Gastroesophageal sphincter (tissue), 4 donors: ENCODE results near the gene LAMB4. TPM values are rescaled to one million over a fixed set of nuclear protein-coding genes. Genes with fewer than 3 reads are reported as not detected.

Source experiments
- ATAC-seq: fragments of 150-250 bp; one replicate; pipeline ENCODE4 v1.9.1; 2016; ENCODE audit warnings: mild to moderate bottlenecking, moderate library complexity
- H3K27ac ChIP-seq, 4 donors: fragments of 200-600 bp; sonication (generic) in 3 of 4; 1 replicate in 3 of 4; 2 replicates in 1 of 4; pipeline ENCODE4 v1.5.1; 2016 to 2019
- H3K27me3 ChIP-seq: fragments of 200-600 bp; sonication (generic); one replicate; pipeline ENCODE4 v1.5.1; 2019
- H3K36me3 ChIP-seq, 2 donors: fragments of 200-600 bp; sonication (generic); one replicate each; pipeline ENCODE4 v1.5.1; 2019; ENCODE audit warnings: control low read depth in 1 of 2
- H3K4me1 ChIP-seq, 3 donors: fragments of 200-600 bp; sonication (generic); 1 replicate in 2 of 3; 2 replicates in 1 of 3; pipeline ENCODE4 v1.5.1; 2016 to 2019; ENCODE audit warnings: control low read depth in 2 of 3
- H3K4me3 ChIP-seq, 2 donors: fragments of 200-600 bp; sonication (generic); one replicate each; pipeline ENCODE4 v1.5.1; 2019; ENCODE audit warnings: mild to moderate bottlenecking in 1 of 2, moderate library complexity in 1 of 2
- H3K9me3 ChIP-seq, 3 donors: fragments of 200-600 bp; sonication (generic); one replicate each; pipeline ENCODE4 v1.5.1; 2017 to 2019; ENCODE audit warnings: control low read depth in 2 of 3
- EP300 ChIP-seq: sonication (generic); formaldehyde crosslinking; IDR thresholded peaks from one replicate; pipeline ENCODE4 v1.6.1; 2017; ENCODE audit warnings: antibody characterized with exemption, mild to moderate bottlenecking
- POLR2A ChIP-seq, 2 donors: fragments of 450-650 bp; IDR thresholded peaks; one replicate each; pipeline ENCODE4 v1.6.1; 2017; ENCODE audit warnings: antibody characterized with exemption in 2 of 2, mild to moderate bottlenecking in 2 of 2, moderate library complexity in 1 of 2
- POLR2AphosphoS5 ChIP-seq: sonication (generic); formaldehyde crosslinking; IDR thresholded peaks from one replicate; pipeline ENCODE4 v1.6.1; 2017; ENCODE audit warnings: antibody characterized with exemption
- WGBS, 2 donors: methylation state at CpG; one replicate each; pipeline ENCODE4 v1.1.5; 2018; ENCODE audit warnings: low coverage in 1 of 2; 5-methylcytosine and 5-hydroxymethylcytosine counted together
- total RNA-seq, 4 donors: library from RNA; depleted of rRNA; stranded (reverse); fragments of >200 nt; gene quantifications; one replicate each; pipeline ENCODE4 v1.1.0, GENCODE V29; 2016
- TF ChIP-seq, protein P1 (sequence below), 4 experiments: fragments of 200-600 bp in 2 of 4; fragments of 450-650 bp in 2 of 4; sonication (generic) in 1 of 4; IDR thresholded peaks; one replicate each; pipeline ENCODE4 v1.5.1; 2017 to 2019; ENCODE audit warnings: antibody characterized with exemption in 4 of 4, mild to moderate bottlenecking in 2 of 4, moderate library complexity in 2 of 4

LAMB4 gene
- total RNA-seq, 4 donors from 2014 or later: 0.23 to 0.82 TPM; not detected in 2

GRCh38 chr7:108137040-108137439, 6.9 kb upstream of the LAMB4 start:
- Histone ChIP-seq H3K4me3 (no peak overlapping the region), H3K4me1 (no peaks in the 10 kb centered on the region), H3K27ac (no peak overlapping the region), H3K27me3 (no peaks in the 10 kb centered on the region), H3K9me3 (no peaks in the 10 kb centered on the region), H3K36me3 (no peaks in the 10 kb centered on the region)
- TF ChIP-seq POLR2AphosphoS5: no peak
- no peak for TF ChIP-seq POLR2A (IDR thresholded peaks at IDR 0.05)
- TF ChIP-seq, protein P1, sequence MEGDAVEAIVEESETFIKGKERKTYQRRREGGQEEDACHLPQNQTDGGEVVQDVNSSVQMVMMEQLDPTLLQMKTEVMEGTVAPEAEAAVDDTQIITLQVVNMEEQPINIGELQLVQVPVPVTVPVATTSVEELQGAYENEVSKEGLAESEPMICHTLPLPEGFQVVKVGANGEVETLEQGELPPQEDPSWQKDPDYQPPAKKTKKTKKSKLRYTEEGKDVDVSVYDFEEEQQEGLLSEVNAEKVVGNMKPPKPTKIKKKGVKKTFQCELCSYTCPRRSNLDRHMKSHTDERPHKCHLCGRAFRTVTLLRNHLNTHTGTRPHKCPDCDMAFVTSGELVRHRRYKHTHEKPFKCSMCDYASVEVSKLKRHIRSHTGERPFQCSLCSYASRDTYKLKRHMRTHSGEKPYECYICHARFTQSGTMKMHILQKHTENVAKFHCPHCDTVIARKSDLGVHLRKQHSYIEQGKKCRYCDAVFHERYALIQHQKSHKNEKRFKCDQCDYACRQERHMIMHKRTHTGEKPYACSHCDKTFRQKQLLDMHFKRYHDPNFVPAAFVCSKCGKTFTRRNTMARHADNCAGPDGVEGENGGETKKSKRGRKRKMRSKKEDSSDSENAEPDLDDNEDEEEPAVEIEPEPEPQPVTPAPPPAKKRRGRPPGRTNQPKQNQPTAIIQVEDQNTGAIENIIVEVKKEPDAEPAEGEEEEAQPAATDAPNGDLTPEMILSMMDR (IDR thresholded peaks at IDR 0.05): no peak
- TF ChIP-seq EP300: no peak
- 94 to 100% methylated on average over 2 to 3 of the region's 3 CpGs for WGBS, 2 donors
- no peak for ATAC-seq

- Histone ChIP-seq H3K27me3 (no peaks in the 10 kb centered on the region), H3K4me3 (no peak overlapping the region), H3K27ac (no peak overlapping the region), H3K36me3 (no peaks in the 10 kb centered on the region), H3K9me3 (no peaks in the 10 kb centered on the region), H3K4me1 (no peaks in the 10 kb centered on the region)
- ATAC-seq: no peak
- 86 to 100% methylated on average over 1 to 4 of the region's 4 CpGs for WGBS, 2 donors
- TF ChIP-seq POLR2A (IDR thresholded peaks at IDR 0.05): no peak
- TF ChIP-seq EP300: no peak
- TF ChIP-seq, protein P1 (IDR thresholded peaks at IDR 0.05): no peak
- no peak for TF ChIP-seq POLR2AphosphoS5
These were observed 6.1 kb upstream of the LAMB4 start for GRCh38 chr7:108136191-108136688.

DNA sequence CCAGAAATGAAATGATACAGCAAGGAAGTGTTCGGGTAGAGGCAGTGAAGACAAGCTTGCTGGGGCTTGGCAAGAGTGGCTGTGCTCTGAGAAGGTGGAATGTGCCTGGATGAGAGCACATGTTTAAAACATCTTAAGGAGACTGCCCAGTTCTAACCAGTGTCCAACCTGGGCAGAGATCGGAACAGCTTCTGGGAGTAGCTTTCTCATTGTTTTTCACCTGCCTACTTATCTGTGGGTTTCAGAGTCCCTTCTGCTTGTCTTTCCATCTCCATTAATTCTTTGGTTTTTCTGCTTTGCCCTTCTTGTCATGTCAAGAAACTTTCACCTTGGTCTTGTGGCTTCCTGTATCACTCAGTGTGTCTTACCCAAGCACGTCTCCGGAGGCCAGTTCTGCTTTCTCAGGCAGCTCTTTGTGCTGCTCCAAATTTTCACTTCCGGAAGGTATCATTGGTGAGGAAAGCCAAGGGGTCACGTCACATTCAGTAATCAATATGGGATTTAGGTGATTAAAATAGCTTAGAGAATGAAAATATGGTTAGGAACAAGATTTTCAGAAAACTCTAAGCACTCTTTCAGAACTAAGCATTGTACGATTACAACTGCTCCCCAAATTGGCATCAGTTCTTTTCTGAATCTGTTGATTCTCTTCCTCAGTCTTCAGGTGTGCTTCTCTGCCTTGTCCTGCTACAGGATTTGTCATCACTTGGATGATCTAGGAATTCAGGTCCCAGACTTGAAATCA, 5.5 kb upstream of the LAMB4 start:
- Histone ChIP-seq H3K4me1 (no peaks in the 10 kb centered on the region), H3K27ac (no peak overlapping the region), H3K9me3 (no peaks in the 10 kb centered on the region), H3K4me3 (no peak overlapping the region), H3K36me3 (no peaks in the 10 kb centered on the region), H3K27me3 (no peaks in the 10 kb centered on the region)
- 79 to 89% methylated on average over 4 to 7 of the region's 7 CpGs for WGBS, 2 donors
- TF ChIP-seq POLR2A (IDR thresholded peaks at IDR 0.05) (no peak), EP300 (no peak), POLR2AphosphoS5 (no peak)
- TF ChIP-seq, protein P1 (IDR thresholded peaks at IDR 0.05): no peak
- ATAC-seq: no peak

DNA sequence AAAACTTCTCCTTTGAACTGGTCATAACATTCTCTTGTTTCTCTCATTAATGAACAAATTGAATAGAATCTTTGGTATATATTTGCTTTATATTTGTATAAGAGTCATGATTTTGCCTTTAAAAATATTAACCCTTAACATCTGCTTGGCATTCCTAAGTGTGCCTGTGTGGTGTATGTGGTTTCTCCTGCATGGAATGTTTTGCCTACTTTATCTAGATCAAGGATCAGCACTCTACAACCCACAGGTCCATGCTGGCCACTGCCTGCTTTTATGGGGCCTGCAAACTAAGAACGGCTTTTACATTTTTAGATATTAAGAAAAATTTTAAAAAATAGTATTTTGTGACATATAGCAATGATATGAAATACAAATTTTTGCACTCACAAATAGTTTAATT, 4.3 kb upstream of the LAMB4 start:
- Histone ChIP-seq H3K4me1 (no peaks in the 10 kb centered on the region), H3K27ac (no peak overlapping the region), H3K27me3 (no peaks in the 10 kb centered on the region), H3K4me3 (no peak overlapping the region), H3K36me3 (no peaks in the 10 kb centered on the region), H3K9me3 (no peaks in the 10 kb centered on the region)
- no peak for ATAC-seq
- 100% methylated on average over 1 of the region's 1 CpG for whole genome bisulfite sequencing, 2 donors
- no peak for TF ChIP-seq POLR2AphosphoS5
- no peak for TF ChIP-seq POLR2A (IDR thresholded peaks at IDR 0.05)
- TF ChIP-seq EP300: no peak
- TF ChIP-seq, protein P1 (IDR thresholded peaks at IDR 0.05): no peak
